ENCODE results near the gene SUMO3. TPM values are rescaled to one million over a fixed set of nuclear protein-coding genes. Genes with fewer than 3 reads are reported as not detected.

The SUMO3 gene
- total and polyA plus RNA-seq, 7 experiments from 2014 or later = 46.9 to 91.7 (median 76.5) TPM

DNA sequence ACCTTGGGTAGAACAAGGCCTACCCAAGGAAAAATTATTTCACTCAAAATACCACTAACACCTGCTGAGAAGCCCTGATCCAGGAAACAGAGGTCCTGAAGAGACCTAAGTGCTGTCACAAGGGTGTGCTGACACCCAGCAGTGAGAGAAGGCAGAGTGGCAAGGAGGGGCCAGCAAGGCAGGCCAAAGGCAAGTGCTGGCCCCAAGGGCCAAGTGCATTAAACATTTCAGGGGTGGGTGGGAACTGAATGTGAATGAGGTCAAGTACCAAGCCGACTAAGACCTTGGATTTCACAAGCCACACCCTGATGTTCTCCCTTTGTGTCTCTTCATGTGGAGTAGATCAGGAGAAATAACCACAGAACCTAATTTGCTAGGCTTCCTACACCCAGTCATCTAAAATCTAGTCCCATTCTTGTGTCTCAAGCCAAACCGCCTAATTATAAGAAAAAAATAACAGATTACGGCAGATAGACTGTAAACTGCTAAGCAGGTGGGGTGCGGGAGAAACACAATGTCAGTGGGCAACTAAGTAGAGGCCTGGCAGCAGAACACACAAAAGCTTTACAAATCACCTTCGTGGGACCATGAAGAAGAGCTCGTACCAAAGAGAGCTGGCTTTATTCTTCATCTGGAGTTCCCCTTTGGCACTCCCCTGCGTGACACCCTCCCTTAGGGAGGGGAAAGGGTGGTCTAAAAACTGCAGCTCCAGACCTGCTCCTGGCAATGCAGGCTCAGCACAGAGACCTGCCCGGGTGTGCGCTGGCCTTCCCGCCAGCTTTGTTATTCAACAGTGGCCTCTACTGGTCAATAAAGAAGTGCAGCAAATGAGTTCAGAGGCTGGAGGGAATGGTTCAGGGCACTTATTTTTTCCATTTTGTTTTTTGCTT, 24.9 kb downstream of the SUMO3 start:
- Mint-ChIP-seq H3K9me3 (no peaks in the 10 kb centered on the region), H3K27me3 (no peaks in the 10 kb centered on the region), H3K4me1 (peaks cover 17 to 64% (median 53%) of the 10 kb centered on the region in 7 donors), H3K4me3 (no peak overlapping the region), H3K36me3 (peaks cover 5 to 21% (median 7%) of the 10 kb centered on the region in 5 donors), H3K27ac (peak overlapping the region; percentile 2 to 83 (median 40))
- peak; percentile 96 for ATAC-seq
- Histone ChIP-seq H3K27ac (ENCODE audit: low read depth, low read length) (no peak overlapping the region), H3K9me3 (ENCODE audit: control insufficient read depth in 2 of 3, low read length in 3 of 3) (no peaks in the 10 kb centered on the region), H3K27me3 (ENCODE audit: control insufficient read depth in 2 of 2, insufficient read depth in 2 of 2, low read length in 2 of 2) (no peaks in the 10 kb centered on the region), H3K4me1 (ENCODE audit: control insufficient read depth in 2 of 2, insufficient read depth in 2 of 2, low read length in 2 of 2) (peaks cover 7 to 10% of the 10 kb centered on the region in 2 donors), H3K36me3 (ENCODE audit: control insufficient read depth in 2 of 3, insufficient read depth in 3 of 3, low read length in 3 of 3) (peaks cover 0 to 15% (median 8%) of the 10 kb centered on the region in 3 experiments), H3K4me3 (ENCODE audit: low read length) (no peak overlapping the region)
- DNase-seq = peak in 8 of 9 donors; percentile 37 to 73 (median 62)
- intact Hi-C loops (cut with micrococcal nuclease) = loop anchor here (1.0 to 2.0 kb wide), 3 partner anchors 51 to 283 kb away; no protein-coding TSS in a partner anchor
- CTCF ChIA-PET = interaction anchor here (0.5 to 3.2 kb wide), 29 partner anchors 8 to 1098 kb away, joined by 3 to 68 read pairs (median 4); partner anchors contain the start of genes KRTAP12-3 and UBE2G2
- POLR2A ChIA-PET = interaction anchor here (0.8 to 1.0 kb wide), 3 partner anchors 135 to 458 kb away, joined by 3 to 5 read pairs (median 3); no protein-coding TSS in a partner anchor

DNA sequence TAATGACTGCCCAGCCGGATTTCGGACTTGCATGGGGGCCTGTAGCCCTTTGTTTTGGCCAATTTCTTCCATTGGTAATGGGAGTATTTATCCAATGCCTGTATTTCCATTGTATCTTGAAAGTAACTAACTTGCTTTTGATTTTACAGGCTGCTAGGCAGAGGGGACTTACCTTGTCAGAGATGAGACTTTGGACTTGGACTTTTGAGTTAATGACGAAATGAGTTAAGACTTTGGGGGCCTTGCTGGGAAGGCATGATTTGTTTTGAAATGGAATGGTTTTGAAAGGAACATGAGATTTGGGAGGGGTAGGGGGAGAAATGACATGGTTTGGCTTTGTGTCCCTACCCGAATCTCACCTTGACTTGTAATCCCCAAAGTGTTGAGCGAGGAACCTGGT, 25.9 kb downstream of the SUMO3 start:
- H3K9me3 Mint-ChIP-seq = no peaks in the 10 kb centered on the region
- Histone ChIP-seq H3K9me3 (ENCODE audit: control insufficient read depth in 2 of 3, low read length in 3 of 3) (no peaks in the 10 kb centered on the region), H3K4me1 (ENCODE audit: control insufficient read depth in 2 of 2, insufficient read depth in 2 of 2, low read length in 2 of 2) (peaks cover 7 to 10% of the 10 kb centered on the region in 2 donors), H3K27ac (ENCODE audit: low read depth, low read length) (no peak overlapping the region), H3K4me3 (ENCODE audit: low read length) (no peak overlapping the region), H3K27me3 (ENCODE audit: control insufficient read depth in 2 of 2, insufficient read depth in 2 of 2, low read length in 2 of 2) (no peaks in the 10 kb centered on the region), H3K36me3 (ENCODE audit: control insufficient read depth in 2 of 3, insufficient read depth in 3 of 3, low read length in 3 of 3) (peaks cover 0 to 15% (median 8%) of the 10 kb centered on the region in 3 experiments)
- ChIA-PET CTCF (interaction anchor here (0.9 kb wide), 1 partner anchor 50 kb away, joined by 3 read pairs; no protein-coding TSS in a partner anchor), POLR2A (no interaction called here)
- no peak overlapping the region for H3K4me3 Mint-ChIP-seq
- ATAC-seq (no peak), DNase-seq (no peak)
- H3K27me3 Mint-ChIP-seq = no peaks in the 10 kb centered on the region
- intact Hi-C loops (cut with micrococcal nuclease) = loop anchor here in 1 of 2 donors (2.0 kb wide), 1 partner anchor 83 kb away; no protein-coding TSS in a partner anchor
- H3K36me3 Mint-ChIP-seq = peaks cover 5 to 22% (median 7%) of the 10 kb centered on the region in 5 donors
- H3K27ac Mint-ChIP-seq = peak overlapping the region in 2 of 9 donors; percentile 12 to 68
- peaks cover 18 to 66% (median 56%) of the 10 kb centered on the region in 7 donors for H3K4me1 Mint-ChIP-seq

DNA sequence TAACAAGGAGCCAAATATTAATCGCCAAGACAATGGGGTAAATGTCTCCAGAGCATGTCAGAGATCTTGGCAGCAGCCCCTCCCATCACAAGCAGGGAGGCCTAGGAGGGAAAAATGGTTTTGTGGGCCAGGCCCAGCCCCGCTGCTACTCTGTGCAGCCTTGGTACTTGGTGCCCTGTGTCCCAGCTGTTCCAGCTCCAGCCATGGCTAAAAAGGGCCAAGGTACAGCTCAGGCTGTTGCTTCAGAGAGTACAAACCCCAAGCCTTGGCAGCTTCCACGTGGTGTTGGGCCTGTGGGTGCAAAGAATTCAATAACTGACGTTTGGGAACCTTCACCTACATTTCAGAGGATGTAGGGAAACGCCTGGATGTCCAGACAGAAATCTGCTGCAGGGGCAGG, 26.6 kb downstream of the SUMO3 start:
- H3K4me1 Mint-ChIP-seq = peaks cover 13 to 62% (median 50%) of the 10 kb centered on the region in 7 donors

DNA sequence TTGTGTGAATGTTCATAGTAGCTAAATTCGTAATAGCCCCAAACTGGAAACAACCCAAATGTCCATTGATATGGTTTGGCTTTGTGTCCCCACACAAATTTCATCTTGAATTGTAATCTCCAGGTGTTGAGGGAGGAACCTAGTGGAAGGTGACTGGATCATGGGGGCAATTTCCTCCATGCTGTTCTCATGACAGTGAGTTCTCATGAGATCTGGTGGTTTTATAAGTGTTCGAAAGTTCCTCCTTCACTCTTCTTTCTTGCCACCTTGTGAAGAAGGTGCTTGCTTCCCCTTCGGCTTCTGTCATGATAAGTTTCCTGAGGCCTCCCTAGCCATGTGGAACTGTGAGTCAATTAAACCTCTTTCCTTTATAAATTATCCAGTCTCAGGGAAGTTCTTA, 27.5 kb downstream of the SUMO3 start:
- intact Hi-C loops (cut with micrococcal nuclease) = no loop called here
- peaks cover 0 to 10% (median 0%) of the 10 kb centered on the region in 3 experiments for H3K36me3 ChIP-seq (ENCODE audit: control insufficient read depth in 2 of 3, insufficient read depth in 3 of 3, low read length in 3 of 3)
- no peaks in the 10 kb centered on the region for H3K27me3 ChIP-seq (ENCODE audit: control insufficient read depth in 2 of 2, insufficient read depth in 2 of 2, low read length in 2 of 2)
- Mint-ChIP-seq H3K27me3 (no peaks in the 10 kb centered on the region), H3K4me3 (no peak overlapping the region), H3K36me3 (peaks cover 5 to 26% (median 18%) of the 10 kb centered on the region in 5 donors), H3K27ac (peak overlapping the region in 3 of 9 donors; percentile 10 to 43 (median 12)), H3K4me1 (peaks cover 14 to 61% (median 49%) of the 10 kb centered on the region in 7 donors), H3K9me3 (no peaks in the 10 kb centered on the region)
- H3K27ac ChIP-seq (ENCODE audit: low read depth, low read length) = no peak overlapping the region
- H3K4me1 ChIP-seq (ENCODE audit: control insufficient read depth in 2 of 2, insufficient read depth in 2 of 2, low read length in 2 of 2) = peaks cover 7 to 10% of the 10 kb centered on the region in 2 donors
- H3K4me3 ChIP-seq (ENCODE audit: low read length) = no peak overlapping the region
- ChIA-PET CTCF (interaction anchor here (1.2 kb wide), 1 partner anchor 280 kb away, joined by 4 read pairs; no protein-coding TSS in a partner anchor), POLR2A (interaction anchor here (1.0 kb wide), 1 partner anchor 275 kb away, joined by 3 read pairs; no protein-coding TSS in a partner anchor)
- no peaks in the 10 kb centered on the region for H3K9me3 ChIP-seq (ENCODE audit: control insufficient read depth in 2 of 3, low read length in 3 of 3)
- ATAC-seq (no peak), DNase-seq (no peak)

More for the DNA sequence above, 26.6 kb downstream of the SUMO3 start:
- intact Hi-C loops (cut with micrococcal nuclease) = no loop called here
- Mint-ChIP-seq H3K4me3 (no peak overlapping the region), H3K27me3 (no peaks in the 10 kb centered on the region), H3K27ac (peak overlapping the region in 2 of 9 donors; percentile 17 to 53), H3K36me3 (peaks cover 5 to 20% (median 10%) of the 10 kb centered on the region in 5 donors), H3K9me3 (no peaks in the 10 kb centered on the region)
- Histone ChIP-seq H3K27me3 (ENCODE audit: control insufficient read depth in 2 of 2, insufficient read depth in 2 of 2, low read length in 2 of 2) (no peaks in the 10 kb centered on the region), H3K4me1 (ENCODE audit: control insufficient read depth in 2 of 2, insufficient read depth in 2 of 2, low read length in 2 of 2) (peaks cover 7 to 10% of the 10 kb centered on the region in 2 donors), H3K36me3 (ENCODE audit: control insufficient read depth in 2 of 3, insufficient read depth in 3 of 3, low read length in 3 of 3) (peaks cover 0 to 12% (median under 1%) of the 10 kb centered on the region in 3 experiments), H3K4me3 (ENCODE audit: low read length) (no peak overlapping the region), H3K9me3 (ENCODE audit: control insufficient read depth in 2 of 3, low read length in 3 of 3) (no peaks in the 10 kb centered on the region), H3K27ac (ENCODE audit: low read depth, low read length) (no peak overlapping the region)
- ChIA-PET POLR2A (no interaction called here), CTCF (interaction anchor here (0.9 kb wide), 1 partner anchor 49 kb away, joined by 3 read pairs; no protein-coding TSS in a partner anchor)
- no peak for DNase-seq
- ATAC-seq = no peak

DNA sequence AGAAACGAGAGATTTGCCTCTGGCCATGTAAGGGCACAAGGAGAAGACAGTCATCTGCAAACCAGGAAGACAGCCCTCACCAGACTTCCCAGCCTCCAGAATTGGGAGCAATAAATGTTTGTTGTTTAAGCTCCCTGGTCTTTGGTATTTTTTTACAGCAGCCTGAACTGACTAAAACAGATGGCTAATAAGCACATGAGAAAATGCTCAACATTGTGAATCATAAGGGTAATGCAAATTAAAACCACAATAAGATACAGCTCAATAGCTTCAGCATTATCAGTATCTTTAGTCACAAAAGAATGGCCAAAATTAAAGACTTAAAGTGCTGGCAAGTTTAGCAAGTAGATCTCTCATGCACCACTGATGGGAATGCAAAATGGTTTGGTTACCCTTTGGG, 28.0 kb downstream of the SUMO3 start:
- H3K27ac Mint-ChIP-seq = peak overlapping the region in 2 of 9 donors; percentile 19 to 65
- H3K36me3 Mint-ChIP-seq = peaks cover 5 to 29% (median 20%) of the 10 kb centered on the region in 5 donors
- H3K27me3 Mint-ChIP-seq = no peaks in the 10 kb centered on the region
- ChIA-PET POLR2A (interaction anchor here (1.0 kb wide), 1 partner anchor 275 kb away, joined by 3 read pairs; no protein-coding TSS in a partner anchor), CTCF (interaction anchor here (0.6 to 1.2 kb wide), 3 partner anchors 182 to 303 kb away, joined by 3 to 6 read pairs (median 4); no protein-coding TSS in a partner anchor)
- ATAC-seq (no peak), DNase-seq (no peak)
- peaks cover 7 to 10% of the 10 kb centered on the region in 2 donors for H3K4me1 ChIP-seq (ENCODE audit: control insufficient read depth in 2 of 2, insufficient read depth in 2 of 2, low read length in 2 of 2)
- no peak overlapping the region for H3K27ac ChIP-seq (ENCODE audit: low read depth, low read length)
- intact Hi-C loops (cut with micrococcal nuclease) = no loop called here
- no peaks in the 10 kb centered on the region for H3K9me3 Mint-ChIP-seq
- H3K27me3 ChIP-seq (ENCODE audit: control insufficient read depth in 2 of 2, insufficient read depth in 2 of 2, low read length in 2 of 2) = no peaks in the 10 kb centered on the region
- no peak overlapping the region for H3K4me3 Mint-ChIP-seq
- H3K4me1 Mint-ChIP-seq = peaks cover 14 to 64% (median 52%) of the 10 kb centered on the region in 7 donors
- H3K36me3 ChIP-seq (ENCODE audit: control insufficient read depth in 2 of 3, insufficient read depth in 3 of 3, low read length in 3 of 3) = peaks cover 0 to 7% (median 0%) of the 10 kb centered on the region in 3 experiments
- no peak overlapping the region for H3K4me3 ChIP-seq (ENCODE audit: low read length)
- no peaks in the 10 kb centered on the region for H3K9me3 ChIP-seq (ENCODE audit: control insufficient read depth in 2 of 3, low read length in 3 of 3)

DNA sequence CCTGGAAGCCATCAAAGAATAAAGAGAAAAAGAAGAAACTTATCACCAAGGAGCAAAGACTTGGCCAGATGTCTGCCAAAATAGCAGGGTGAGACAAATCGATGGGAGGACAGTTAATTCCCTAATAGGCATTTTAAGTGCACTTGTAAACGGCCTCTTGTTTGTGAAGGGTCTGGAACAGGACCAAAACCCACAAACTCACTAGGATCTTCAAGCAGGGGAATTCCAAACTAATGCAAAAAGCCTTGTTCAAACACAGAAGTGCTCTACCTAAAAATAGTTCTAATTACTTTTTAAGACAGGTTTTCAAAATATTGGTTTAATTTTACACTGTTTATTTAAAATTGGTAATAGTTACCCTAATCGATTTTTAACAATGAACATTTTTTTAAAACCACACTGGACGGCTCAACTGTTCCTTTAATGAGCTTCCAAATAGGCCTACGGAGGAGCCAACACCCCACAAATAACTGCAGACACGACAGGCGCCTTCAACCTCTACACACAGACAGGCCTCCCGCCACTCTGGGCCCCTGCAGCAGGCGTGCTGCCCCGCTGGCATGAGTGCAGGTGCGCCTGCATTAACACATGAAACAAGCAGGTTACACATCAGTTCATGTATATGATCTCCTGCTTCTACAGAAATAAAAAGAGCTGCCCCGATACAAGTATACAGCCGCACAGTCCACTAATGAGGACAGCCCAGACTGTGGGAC, 32.1 kb downstream of the SUMO3 start:
- ATAC-seq = no peak
- Mint-ChIP-seq H3K27me3 (no peaks in the 10 kb centered on the region), H3K4me1 (peaks cover 8 to 51% (median 42%) of the 10 kb centered on the region in 7 donors), H3K36me3 (peaks cover 4 to 42% (median 22%) of the 10 kb centered on the region in 5 donors), H3K9me3 (no peaks in the 10 kb centered on the region), H3K27ac (peak overlapping the region in 4 of 9 donors; percentile 32 to 80 (median 46)), H3K4me3 (no peak overlapping the region)
- Histone ChIP-seq H3K4me3 (ENCODE audit: low read length) (no peak overlapping the region), H3K27ac (ENCODE audit: low read depth, low read length) (no peak overlapping the region), H3K9me3 (ENCODE audit: control insufficient read depth in 2 of 3, low read length in 3 of 3) (no peaks in the 10 kb centered on the region), H3K36me3 (ENCODE audit: control insufficient read depth in 2 of 3, insufficient read depth in 3 of 3, low read length in 3 of 3) (peaks cover 0 to 28% (median 0%) of the 10 kb centered on the region in 3 experiments), H3K27me3 (ENCODE audit: control insufficient read depth in 2 of 2, insufficient read depth in 2 of 2, low read length in 2 of 2) (no peaks in the 10 kb centered on the region), H3K4me1 (ENCODE audit: control insufficient read depth in 2 of 2, insufficient read depth in 2 of 2, low read length in 2 of 2) (no peaks in the 10 kb centered on the region)
- ChIA-PET POLR2A (no interaction called here), CTCF (no interaction called here)
- DNase-seq = no peak
- intact Hi-C loops (cut with micrococcal nuclease) = no loop called here

Data from naive thymus-derived CD4-positive, alpha-beta T cell (primary cell).